Skin of body (tissue), 2 donors: ENCODE data around the gene LSP1. TPM values are rescaled to one million over a fixed set of nuclear protein-coding genes. Genes with fewer than 3 reads are reported as not detected.
A peak's percentile ranks its signal among the peaks of the same experiment; 100 is the strongest.

Source experiments
- DNase-seq: peaks from one replicate; lab custom pipeline; 2025; lab: John Stamatoyannopoulos, UW
- total RNA-seq: library from RNA; depleted of rRNA; stranded (reverse); fragments of >200 nt; gene quantifications from one replicate; pipeline ENCODE4 v1.2.3, GENCODE V29; 2014

Gene LSP1
- total RNA-seq, 1 donor from 2014 or later, result 18.5 TPM

- DNase-seq, result no peak
These were observed 36.5 kb downstream of the LSP1 start for GRCh38 chr11:1889224-1889930.

DNA sequence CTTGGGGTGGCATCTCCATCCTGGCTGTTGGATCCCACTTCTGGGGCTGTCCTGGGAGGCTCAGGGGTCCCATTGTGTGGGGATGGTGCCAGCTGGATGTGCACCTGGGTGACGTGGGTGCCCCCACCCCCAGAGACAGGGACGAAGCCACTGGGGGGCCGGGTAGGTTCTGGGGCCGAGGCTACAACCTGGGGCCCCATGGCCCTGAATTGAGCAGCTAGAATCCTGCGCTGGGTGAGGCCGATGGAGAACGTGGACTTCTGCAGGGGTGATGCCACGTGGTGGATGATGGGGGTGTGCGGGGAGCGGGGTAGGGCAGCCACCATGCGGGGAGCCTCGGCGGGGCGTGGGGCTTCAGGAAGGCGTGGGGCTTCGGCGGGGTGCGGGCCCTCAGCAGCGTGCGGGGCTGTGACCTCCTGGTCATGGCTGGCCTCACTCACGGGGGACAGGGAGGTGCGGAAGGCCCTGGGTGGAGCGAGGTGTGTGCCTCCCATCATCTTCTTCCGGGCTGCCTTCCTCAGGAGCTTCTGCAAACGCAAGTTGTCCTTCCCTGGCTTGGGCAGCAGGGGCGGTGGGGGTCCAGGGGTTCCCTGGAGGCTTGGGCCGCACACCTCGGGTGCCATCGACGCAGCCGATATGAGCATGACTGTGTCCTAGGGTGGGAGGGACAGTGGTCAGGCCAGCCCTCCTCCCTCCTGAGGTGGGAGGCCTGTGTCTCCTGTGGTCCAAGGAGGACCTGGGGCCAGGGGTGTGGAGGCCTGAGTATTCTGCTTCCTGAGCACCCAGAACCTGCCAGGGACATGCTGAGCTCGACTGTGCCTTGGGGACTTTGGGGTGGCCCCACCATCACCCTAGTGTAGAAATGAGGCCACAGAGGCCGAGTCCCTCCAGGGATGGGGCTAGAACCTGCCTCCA, 37.3 kb downstream of the LSP1 start:
- DNase-seq, result no peak

DNA sequence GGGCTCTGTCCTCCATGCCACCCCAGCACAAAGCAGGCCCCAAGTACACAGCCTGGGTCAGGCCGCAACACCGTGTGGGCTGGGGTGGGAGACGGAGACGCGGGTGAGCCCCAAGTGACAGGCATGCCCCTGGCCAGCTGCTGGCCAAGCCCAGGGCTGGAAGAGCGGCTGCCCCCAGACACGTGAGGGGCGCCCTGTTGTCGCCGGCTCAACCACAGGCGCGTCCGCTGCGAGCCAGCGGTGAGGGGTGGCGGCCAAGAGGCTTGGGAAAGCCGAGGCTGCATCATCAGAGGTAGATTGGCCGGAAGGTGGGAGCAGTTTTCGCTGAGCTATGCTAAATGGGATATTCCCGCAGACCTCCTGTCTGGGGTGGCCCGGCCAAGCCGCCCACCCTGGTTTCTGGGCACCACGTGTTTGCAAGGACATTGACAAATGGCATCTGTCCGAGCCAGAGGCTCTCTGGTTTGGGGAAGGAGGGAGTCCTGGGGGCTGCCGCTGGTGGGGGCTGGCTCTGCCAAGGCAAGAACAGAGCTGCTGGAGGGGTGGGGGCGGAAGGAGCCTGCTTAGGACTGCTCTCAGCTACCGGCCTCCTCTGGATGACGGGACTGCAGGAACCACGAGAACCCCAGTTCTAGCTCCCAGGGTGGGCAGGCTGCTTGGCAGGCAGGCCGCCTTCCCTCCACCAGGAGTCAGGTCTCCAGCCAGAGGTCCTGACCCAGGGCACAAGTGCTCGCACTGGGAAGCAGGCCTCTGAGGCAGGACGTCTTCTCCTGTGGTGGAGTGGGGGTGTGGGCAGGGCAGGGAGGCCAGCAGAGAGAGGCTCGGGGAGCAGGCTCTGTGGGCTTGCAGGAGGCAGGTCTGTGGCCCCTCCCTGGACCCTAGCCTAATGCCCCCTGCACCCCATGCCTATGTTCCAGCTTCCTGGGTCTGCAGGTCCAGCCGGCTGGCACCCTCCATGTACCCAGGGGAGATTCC, 38.3 kb downstream of the LSP1 start:
- no peak for DNase-seq

- no peak for DNase-seq
These were observed 38.9 kb downstream of the LSP1 start, which contains the start of gene PRR33 for GRCh38 chr11:1891831-1892115. PRR33 (minus strand) TSS chr11:1891895; CDS start chr11:1890584, 1,311 bp downstream.

GRCh38 chr11:1892116-1892515, 39.2 kb downstream of the LSP1 start:
- DNase-seq, result no peak

- DNase-seq, result no peak
These were observed 39.7 kb downstream of the LSP1 start for GRCh38 chr11:1892558-1892957.

- DNase-seq, result no peak
These were observed 40.9 kb downstream of the LSP1 start for GRCh38 chr11:1893581-1894359.

GRCh38 chr11:1894759-1895158, 41.9 kb downstream of the LSP1 start:
- no peak for DNase-seq

DNA sequence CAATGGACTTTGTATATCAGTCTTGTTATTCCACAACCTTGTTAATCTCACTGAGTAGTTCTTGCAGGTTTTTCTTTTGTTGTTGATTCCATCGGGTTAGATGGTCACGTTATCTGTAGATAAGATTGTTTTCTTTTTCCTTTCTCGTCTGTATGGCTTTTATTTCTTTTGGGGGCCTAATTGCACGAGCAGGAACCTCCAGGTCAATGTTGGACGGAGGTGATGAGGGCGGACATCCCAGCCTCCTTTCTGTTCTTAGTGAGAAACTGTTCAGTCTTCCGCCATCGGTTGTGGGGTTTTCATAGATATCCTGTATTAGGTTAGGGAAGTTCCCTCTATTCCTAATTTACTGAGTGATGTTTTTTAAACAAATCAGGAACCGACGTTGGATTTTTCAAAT, 43.6 kb downstream of the LSP1 start:
- no peak for DNase-seq

DNA sequence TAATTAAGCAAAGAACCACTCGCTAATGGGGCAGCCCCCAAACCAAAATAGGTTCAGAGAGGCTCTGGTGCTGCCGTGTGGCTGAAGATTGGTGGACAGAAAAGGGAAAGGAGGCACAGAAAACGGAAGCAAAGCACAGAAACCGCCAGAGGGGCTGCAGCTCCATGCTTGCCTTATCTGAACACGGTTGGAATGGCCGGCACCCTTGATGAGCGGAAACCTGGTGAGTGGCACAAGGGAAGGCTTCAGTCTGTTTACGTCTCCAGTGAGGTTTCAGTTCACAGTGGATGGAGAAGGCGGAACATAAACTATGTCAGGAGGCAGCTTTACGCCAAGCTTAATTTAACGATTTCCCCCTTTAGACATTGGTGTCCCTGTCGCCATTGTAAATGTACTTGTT, 44.0 kb downstream of the LSP1 start:
- no peak for DNase-seq

- DNase-seq, result no peak
These were observed 46.2 kb downstream of the LSP1 start for GRCh38 chr11:1899090-1899489.

GRCh38 chr11:1899686-1900085, 46.8 kb downstream of the LSP1 start:
- no peak for DNase-seq

- peak; percentile 54 for DNase-seq
These were observed 53.3 kb downstream of the LSP1 start for GRCh38 chr11:1906181-1906580.

- no peak for DNase-seq
These were observed 53.9 kb downstream of the LSP1 start for GRCh38 chr11:1906611-1907423.

DNA sequence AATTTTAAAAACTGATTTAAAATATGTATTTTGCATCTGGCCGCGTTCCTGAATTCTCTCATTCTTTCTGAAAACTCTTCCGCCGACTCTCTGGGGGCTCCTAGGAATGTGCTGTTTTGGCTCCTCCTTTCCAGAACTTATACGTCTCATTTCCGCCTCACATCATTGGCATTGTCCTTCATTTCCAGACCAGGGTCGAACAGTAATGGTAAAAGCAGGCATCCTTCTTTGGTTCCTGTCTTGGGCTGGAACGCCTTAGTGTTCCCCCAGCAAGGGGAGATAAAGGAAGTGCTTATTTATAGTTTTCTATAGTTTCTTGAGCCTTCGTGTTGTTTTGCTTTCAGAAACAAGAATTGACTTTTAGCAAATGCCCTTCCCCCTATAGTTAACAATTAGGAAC, 55.7 kb downstream of the LSP1 start:
- peak; percentile 95 for DNase-seq

DNA sequence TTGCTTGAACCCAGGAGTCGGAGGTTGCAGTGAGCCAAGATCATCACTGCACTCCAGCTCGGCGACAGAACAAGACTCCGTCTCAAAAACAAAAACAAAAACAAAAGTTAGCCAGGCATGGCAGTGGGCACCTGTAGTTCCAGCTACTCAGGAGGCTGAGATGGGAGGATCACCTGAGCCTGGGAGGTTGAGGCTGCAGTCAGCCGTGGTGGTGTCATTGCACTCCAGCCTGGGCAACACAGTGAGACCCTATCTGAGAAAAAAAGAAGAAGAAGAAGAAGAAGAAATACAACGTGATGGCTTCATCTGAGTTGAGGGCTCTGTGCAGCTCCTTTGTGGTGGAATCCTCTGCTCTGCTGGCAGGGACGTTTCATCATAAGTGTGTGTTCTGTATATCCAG, 56.6 kb downstream of the LSP1 start:
- DNase-seq, result no peak

DNA sequence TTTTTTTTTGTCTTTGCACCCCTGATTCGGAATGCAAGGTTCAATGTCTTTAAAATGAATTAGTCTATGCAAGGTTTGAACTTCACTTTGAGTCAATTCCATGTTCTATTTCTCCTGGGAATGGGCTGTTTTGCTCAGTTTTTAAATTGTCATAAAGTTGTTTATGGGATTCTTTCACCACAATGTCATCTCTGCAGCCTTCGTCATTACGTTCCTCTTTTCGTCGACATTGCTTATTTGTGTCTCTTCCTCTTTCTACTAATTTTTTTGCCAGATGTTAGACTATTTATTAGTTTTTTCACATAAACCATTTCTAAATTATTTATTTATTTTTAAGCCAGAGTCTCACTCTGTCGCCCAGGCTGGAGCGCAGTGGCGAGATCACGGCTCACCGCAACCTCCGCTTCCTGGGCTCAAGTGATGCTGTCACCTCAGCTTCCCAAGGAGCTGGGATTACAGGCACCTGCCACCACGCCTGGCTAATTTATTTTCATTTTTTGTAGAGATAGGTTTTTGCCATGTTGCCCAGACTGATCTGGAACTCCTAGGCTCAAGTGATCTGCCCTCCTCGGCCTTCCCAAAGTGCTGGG, 59.5 kb downstream of the LSP1 start:
- peak; percentile 80 for DNase-seq

GRCh38 chr11:1913271-1914060, 60.6 kb downstream of the LSP1 start:
- no peak for DNase-seq

GRCh38 chr11:1915795-1916131, 62.9 kb downstream of the LSP1 start:
- DNase-seq, result no peak
